ENCODE data around the gene NR6A1. TPM values are rescaled to one million over a fixed set of nuclear protein-coding genes. Genes with fewer than 3 reads are reported as not detected.
A peak's percentile ranks its signal among the peaks of the same experiment; 100 is the strongest.

The NR6A1 gene
- polyA plus RNA-seq, 1 donor from 2014 or later: 4.3 TPM

DNA sequence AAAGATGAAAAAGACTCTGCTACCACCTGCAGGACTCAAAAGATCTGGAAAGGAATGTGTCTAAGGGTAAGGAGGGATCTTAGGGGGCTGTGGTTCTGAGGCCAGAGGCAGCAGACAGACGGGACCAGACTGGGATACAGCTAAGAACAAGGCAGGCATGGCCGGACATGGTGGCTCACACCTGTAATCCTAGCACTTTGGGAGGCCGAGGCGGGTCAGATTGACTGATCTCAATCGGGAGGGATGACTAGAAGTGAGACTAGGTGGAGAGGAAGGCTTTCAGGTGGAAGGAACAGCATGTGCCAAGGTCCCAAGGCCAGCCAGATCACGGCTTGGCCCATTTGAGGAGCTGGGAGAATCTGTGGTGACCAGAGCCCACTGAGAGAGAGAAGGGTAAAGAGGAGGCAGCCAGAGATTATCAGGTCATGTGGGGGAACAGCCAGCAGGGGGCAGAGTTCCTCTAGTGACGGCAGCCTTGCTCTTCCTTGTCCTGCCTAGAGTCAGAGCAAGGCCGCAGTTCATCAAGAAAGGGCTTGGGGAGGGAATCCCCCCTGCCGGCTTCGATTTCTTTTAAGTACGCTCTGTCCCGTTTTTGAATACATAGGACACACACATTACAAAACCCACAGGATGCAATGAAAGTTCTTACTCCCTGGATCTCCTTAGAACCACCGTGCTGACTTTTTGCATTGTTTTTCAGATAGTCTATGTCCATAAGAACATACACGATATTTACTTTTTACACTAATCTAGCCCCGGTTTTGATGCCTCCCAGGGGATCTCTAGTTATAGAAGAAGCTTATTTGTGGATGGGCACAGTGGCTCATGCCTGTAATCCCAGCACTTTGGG is 3.2 kb upstream of the NR6A1 start:
- Histone ChIP-seq H3K4me3 (ENCODE audit: low read length) (no peak overlapping the region), H3K4me2 (ENCODE audit: low read length) (no peak overlapping the region), H2AFZ (ENCODE audit: low read depth, low read length) (no peak overlapping the region), H3K27ac (ENCODE audit: low read length) (no peak overlapping the region), H3K9ac (ENCODE audit: low read length) (no peak overlapping the region), H3F3A (ENCODE audit: insufficient read depth, low read length, poor library complexity, severe bottlenecking) (no peaks in the 10 kb centered on the region), H3K9me2 (ENCODE audit: insufficient read depth, low read length) (no peaks in the 10 kb centered on the region), H3K9me3 (ENCODE audit: low read length) (no peaks in the 10 kb centered on the region), H4K20me1 (ENCODE audit: insufficient read depth) (no peaks in the 10 kb centered on the region), H3K79me2 (replicated peaks; ENCODE audit: insufficient read depth, low read length) (no peaks in the 10 kb centered on the region), H3K27me3 (ENCODE audit: insufficient read depth, low read depth, low read length) (peaks cover 33% of the 10 kb centered on the region), H3K36me3 (ENCODE audit: insufficient read depth, low read length) (no peaks in the 10 kb centered on the region)
- no peak for TF ChIP-seq TAF1 (IDR thresholded peaks at IDR 0.05; ENCODE audit: low read depth)
- TF ChIP-seq EP300 (conservative IDR thresholded peaks at IDR 0.05; ENCODE audit: poor library complexity, severe bottlenecking): no peak
- peak; percentile 85 for TF ChIP-seq SMC3 (conservative IDR thresholded peaks at IDR 0.05; ENCODE audit: poor library complexity)
- TF ChIP-seq POLR2AphosphoS5 (IDR thresholded peaks at IDR 0.05): no peak
- peak; percentile 71 for TF ChIP-seq RAD21 (conservative IDR thresholded peaks at IDR 0.05)
- TF ChIP-seq, protein P1, sequence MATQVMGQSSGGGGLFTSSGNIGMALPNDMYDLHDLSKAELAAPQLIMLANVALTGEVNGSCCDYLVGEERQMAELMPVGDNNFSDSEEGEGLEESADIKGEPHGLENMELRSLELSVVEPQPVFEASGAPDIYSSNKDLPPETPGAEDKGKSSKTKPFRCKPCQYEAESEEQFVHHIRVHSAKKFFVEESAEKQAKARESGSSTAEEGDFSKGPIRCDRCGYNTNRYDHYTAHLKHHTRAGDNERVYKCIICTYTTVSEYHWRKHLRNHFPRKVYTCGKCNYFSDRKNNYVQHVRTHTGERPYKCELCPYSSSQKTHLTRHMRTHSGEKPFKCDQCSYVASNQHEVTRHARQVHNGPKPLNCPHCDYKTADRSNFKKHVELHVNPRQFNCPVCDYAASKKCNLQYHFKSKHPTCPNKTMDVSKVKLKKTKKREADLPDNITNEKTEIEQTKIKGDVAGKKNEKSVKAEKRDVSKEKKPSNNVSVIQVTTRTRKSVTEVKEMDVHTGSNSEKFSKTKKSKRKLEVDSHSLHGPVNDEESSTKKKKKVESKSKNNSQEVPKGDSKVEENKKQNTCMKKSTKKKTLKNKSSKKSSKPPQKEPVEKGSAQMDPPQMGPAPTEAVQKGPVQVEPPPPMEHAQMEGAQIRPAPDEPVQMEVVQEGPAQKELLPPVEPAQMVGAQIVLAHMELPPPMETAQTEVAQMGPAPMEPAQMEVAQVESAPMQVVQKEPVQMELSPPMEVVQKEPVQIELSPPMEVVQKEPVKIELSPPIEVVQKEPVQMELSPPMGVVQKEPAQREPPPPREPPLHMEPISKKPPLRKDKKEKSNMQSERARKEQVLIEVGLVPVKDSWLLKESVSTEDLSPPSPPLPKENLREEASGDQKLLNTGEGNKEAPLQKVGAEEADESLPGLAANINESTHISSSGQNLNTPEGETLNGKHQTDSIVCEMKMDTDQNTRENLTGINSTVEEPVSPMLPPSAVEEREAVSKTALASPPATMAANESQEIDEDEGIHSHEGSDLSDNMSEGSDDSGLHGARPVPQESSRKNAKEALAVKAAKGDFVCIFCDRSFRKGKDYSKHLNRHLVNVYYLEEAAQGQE (IDR thresholded peaks at IDR 0.05; ENCODE audit: borderline replicate concordance): no peak
- TF ChIP-seq EZH2 (IDR thresholded peaks at IDR 0.05; ENCODE audit: borderline replicate concordance, insufficient read depth, low read length, poor library complexity, severe bottlenecking): no peak
- TF ChIP-seq MXI1 (conservative IDR thresholded peaks at IDR 0.05; ENCODE audit: poor library complexity, severe bottlenecking): no peak
- TF ChIP-seq, protein P2, sequence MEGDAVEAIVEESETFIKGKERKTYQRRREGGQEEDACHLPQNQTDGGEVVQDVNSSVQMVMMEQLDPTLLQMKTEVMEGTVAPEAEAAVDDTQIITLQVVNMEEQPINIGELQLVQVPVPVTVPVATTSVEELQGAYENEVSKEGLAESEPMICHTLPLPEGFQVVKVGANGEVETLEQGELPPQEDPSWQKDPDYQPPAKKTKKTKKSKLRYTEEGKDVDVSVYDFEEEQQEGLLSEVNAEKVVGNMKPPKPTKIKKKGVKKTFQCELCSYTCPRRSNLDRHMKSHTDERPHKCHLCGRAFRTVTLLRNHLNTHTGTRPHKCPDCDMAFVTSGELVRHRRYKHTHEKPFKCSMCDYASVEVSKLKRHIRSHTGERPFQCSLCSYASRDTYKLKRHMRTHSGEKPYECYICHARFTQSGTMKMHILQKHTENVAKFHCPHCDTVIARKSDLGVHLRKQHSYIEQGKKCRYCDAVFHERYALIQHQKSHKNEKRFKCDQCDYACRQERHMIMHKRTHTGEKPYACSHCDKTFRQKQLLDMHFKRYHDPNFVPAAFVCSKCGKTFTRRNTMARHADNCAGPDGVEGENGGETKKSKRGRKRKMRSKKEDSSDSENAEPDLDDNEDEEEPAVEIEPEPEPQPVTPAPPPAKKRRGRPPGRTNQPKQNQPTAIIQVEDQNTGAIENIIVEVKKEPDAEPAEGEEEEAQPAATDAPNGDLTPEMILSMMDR (IDR thresholded peaks at IDR 0.05; ENCODE audit: poor library complexity, severe bottlenecking): peak; percentile 83

DNA sequence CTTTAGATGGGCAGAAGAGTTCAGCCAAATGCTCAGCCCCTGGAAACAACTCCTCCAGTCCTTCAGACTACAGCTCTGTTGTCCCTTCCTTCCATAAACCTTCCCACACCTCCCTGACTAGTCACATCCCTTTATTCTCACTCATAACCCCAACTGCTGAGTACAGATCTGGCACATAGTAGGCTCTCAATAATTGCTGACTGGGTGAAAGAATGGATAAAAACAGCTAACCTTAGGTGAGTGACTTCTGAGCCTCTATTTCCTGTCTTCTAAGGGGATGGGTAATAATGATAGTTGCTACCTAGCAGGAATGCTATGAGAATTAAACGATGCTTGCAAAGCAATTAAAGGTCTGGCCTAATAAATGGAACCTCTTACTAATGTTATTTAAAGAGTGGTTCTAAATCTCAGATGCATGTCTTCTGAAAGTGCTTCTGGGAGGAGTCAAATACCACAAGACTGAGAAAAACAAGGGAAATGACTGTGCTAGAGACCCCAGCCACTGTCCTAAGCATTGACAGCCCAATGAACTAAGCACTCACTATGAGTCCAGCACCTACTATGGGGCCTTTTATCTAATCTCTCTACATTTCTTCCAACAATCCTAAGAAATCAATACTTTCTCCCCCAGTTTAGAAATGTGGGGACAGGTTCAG is 2.5 kb upstream of the NR6A1 start:
- peaks cover 2% of the 10 kb centered on the region for H3K79me2 ChIP-seq (replicated peaks; ENCODE audit: insufficient read depth, low read length)
- no peak overlapping the region for H2AFZ ChIP-seq (ENCODE audit: low read depth, low read length)
- peaks cover 40% of the 10 kb centered on the region for H3K27me3 ChIP-seq (ENCODE audit: insufficient read depth, low read depth, low read length)
- no peak overlapping the region for H3K4me3 ChIP-seq (ENCODE audit: low read length)
- H3K9ac ChIP-seq (ENCODE audit: low read length): no peak overlapping the region
- H3K9me3 ChIP-seq (ENCODE audit: low read length): no peaks in the 10 kb centered on the region
- no peak for TF ChIP-seq EZH2 (IDR thresholded peaks at IDR 0.05; ENCODE audit: borderline replicate concordance, insufficient read depth, low read length, poor library complexity, severe bottlenecking)
- TF ChIP-seq, protein P1 (IDR thresholded peaks at IDR 0.05; ENCODE audit: borderline replicate concordance): no peak
- TF ChIP-seq, protein P2 (IDR thresholded peaks at IDR 0.05; ENCODE audit: poor library complexity, severe bottlenecking): no peak
- no peak for TF ChIP-seq POLR2AphosphoS5 (IDR thresholded peaks at IDR 0.05)
- TF ChIP-seq TAF1 (IDR thresholded peaks at IDR 0.05; ENCODE audit: low read depth): no peak
- TF ChIP-seq SMC3 (conservative IDR thresholded peaks at IDR 0.05; ENCODE audit: poor library complexity): no peak
- TF ChIP-seq RAD21 (conservative IDR thresholded peaks at IDR 0.05): no peak
- no peak overlapping the region for H3K27ac ChIP-seq (ENCODE audit: low read length)
- no peaks in the 10 kb centered on the region for H3F3A ChIP-seq (ENCODE audit: insufficient read depth, low read length, poor library complexity, severe bottlenecking)
- H3K4me2 ChIP-seq (ENCODE audit: low read length): no peak overlapping the region
- no peaks in the 10 kb centered on the region for H3K36me3 ChIP-seq (ENCODE audit: insufficient read depth, low read length)
- no peaks in the 10 kb centered on the region for H4K20me1 ChIP-seq (ENCODE audit: insufficient read depth)
- no peaks in the 10 kb centered on the region for H3K9me2 ChIP-seq (ENCODE audit: insufficient read depth, low read length)
